ENCODE measurements around the gene THADA.

The THADA gene

DNA sequence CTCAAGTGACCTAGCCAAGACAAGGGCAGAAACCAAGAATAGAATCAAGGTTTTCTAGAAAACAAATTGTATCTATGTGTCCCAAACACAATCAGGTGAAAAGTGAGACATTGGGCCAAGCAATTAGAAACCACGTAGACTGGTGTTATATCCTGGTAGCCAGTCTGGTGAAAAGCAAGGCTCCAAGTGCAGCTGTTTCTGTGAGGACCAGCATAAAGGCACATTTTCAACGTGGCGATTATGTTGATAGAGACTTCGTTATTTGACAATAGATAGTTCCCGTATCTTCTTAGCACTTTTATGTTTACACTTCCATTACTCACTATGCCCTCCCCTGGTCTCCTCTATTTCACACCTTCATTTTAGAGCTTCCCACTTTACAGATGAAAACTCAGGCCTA lies 266.2 kb downstream of the THADA start:
- DNase-seq (ENCODE audit: low read depth in 2 of 3, low spot score in 1 of 3): no peak

DNA sequence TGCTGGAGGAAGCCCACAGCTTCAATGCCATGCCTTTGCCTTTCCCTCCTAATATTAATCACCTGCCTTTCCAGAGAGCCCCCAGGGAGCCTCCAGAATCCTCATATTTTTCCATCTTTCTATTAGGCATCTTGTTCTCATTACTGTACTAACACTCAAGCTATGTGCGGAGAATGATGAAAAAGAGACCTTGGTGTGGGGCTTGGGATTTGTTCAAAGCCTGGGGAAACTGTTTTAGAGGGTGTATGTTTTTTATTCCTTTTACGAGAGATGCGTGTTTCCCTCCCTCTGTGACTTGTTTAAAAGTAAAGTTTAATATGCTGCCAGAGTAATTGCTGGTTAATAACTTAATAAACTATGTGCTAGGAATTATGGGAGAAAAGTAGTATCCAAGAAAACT lies 267.0 kb downstream of the THADA start:
- no peak for DNase-seq (ENCODE audit: low read depth in 2 of 3, low spot score in 1 of 3)

DNA sequence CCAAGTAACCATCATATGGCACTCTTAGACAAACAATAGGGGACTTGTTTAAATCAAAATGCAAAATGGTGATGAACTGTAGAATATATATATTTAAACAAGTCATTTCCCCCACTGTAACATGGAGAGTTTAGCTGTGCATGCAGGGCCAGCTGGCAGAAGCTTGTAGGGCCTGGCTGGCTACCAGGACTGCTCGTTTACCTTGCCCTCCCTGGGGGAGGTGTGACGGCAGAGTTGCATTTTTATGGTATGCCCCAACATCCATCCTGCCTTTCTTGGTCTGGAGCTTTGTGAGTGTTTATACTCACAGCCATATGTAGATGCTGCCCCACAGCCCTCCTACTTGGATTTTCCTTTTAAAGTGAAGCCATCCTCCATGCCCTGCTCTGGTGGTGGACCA lies 267.7 kb downstream of the THADA start:
- DNase-seq (ENCODE audit: low read depth in 2 of 3, low spot score in 1 of 3): no peak

GRCh38 chr2:43327119-43327518 lies 268.7 kb downstream of the THADA start:
- DNase-seq (ENCODE audit: low read depth in 2 of 3, low spot score in 1 of 3): no peak

GRCh38 chr2:43326101-43326825 lies 269.6 kb downstream of the THADA start:
- no peak for DNase-seq (ENCODE audit: low read depth in 2 of 3, low spot score in 1 of 3)

GRCh38 chr2:43325107-43325811 lies 270.6 kb downstream of the THADA start:
- no peak for DNase-seq (ENCODE audit: low read depth in 2 of 3, low spot score in 1 of 3)

GRCh38 chr2:43324259-43325106 lies 271.4 kb downstream of the THADA start:
- DNase-seq (ENCODE audit: low read depth in 2 of 3, low spot score in 1 of 3): no peak

- no peak for DNase-seq (ENCODE audit: low read depth in 2 of 3, low spot score in 1 of 3)
These were observed 272.0 kb downstream of the THADA start for GRCh38 chr2:43323857-43324256.

DNA sequence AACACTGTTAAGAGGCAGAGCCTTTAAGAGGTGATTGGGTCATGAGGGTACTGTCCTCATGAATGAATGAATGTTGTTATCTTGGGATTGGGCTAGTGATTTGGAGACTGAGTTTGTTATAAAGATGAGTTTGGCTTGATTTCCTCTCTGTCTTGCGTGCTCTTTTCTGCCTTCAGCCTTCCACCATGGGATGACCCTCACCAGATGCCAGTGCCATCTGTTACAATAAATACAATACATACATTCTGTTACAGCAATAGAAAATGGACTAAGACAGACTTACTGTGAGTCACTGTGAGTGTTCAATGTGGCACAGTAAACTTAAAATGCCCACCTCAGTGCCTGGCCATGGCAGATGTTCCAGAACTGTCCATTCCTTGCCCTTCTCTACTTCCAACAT lies 274.4 kb downstream of the THADA start:
- no peak for DNase-seq (ENCODE audit: low read depth in 2 of 3, low spot score in 1 of 3)

- no peak for DNase-seq (ENCODE audit: low read depth in 2 of 3, low spot score in 1 of 3)
These were observed 276.3 kb downstream of the THADA start for GRCh38 chr2:43319541-43319940.

GRCh38 chr2:43318791-43319190 lies 277.0 kb downstream of the THADA start:
- DNase-seq (ENCODE audit: low read depth in 2 of 3, low spot score in 1 of 3): no peak

DNA sequence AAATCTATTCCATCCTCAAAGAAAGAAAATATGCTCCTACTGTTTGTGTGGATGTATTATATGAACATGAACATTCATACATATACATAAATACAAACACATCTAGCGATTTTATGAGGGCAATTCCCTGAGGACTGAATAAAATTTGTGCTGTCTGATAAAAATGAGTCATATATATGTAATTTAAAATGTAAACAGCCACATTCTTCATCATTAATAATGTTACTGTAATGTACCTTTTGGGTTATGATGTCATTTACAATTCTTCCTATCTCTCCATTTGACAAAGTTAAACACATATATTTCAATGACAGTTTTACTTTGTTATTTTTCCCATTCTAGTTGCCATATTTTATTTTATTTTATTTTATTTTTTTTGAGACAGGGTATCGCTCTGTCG lies 278.2 kb downstream of the THADA start:
- no peak for DNase-seq (ENCODE audit: low read depth in 2 of 3, low spot score in 1 of 3)

DNA sequence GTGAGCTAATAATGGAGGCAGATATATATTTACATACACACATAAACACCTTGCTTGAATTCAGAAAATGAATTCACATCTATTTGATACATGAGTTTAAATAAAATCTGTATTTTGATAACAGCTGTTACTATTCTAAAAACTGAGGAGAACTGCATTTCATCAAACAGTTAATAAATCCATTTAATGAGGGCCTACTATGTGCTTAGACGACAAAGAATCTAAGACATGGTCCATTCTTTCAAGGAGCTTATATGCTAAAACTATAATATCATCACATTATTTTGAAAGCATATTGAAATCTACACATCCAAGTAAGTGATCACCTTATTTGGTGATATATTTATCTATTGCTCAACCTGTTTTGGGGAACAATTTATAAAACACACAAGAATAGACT lies 278.6 kb downstream of the THADA start:
- DNase-seq (ENCODE audit: low read depth in 2 of 3, low spot score in 1 of 3): no peak

DNA sequence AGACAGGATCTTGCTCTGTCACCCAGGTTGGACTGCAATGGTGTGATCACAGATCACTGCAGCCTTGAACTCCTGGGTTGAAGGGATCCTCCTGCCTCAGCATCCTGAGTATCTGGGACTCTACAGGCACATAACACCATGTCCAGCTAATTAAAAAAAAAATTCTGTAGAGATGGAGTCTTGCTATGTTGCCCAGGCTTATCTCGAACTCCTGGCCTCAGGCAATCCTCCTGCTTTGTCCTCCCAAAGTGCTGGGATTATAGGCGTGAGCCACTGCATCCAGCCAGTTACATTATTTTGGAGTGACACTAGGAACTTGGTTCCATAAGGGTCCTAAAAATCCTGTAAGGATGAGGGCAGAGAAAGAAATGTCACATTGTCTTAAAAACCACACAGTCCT lies 280.4 kb downstream of the THADA start:
- no peak for DNase-seq (ENCODE audit: low read depth in 2 of 3, low spot score in 1 of 3)

- no peak for DNase-seq (ENCODE audit: low read depth in 2 of 3, low spot score in 1 of 3)
These were observed 281.4 kb downstream of the THADA start for GRCh38 chr2:43314299-43314927.

DNA sequence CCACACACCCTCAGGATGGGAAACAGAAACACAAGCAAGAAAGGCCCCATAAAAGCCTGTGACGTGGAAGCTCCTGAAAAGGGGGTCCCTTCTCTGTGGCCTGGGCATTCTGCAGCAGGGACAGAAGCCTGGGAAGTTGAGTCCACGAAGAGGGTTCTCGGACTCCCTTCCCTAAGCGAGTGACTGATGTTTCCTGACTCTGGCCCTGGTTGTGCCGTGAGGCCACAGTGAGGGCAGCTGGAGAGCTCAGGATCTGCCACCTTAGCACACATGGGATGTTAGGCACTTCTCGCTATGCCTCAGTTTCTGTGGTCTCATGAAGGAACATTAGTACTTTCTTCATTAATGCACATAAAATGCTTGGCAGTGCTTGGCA lies 282.2 kb downstream of the THADA start:
- no peak for DNase-seq (ENCODE audit: low read depth in 2 of 3, low spot score in 1 of 3)

GRCh38 chr2:43312755-43313641 lies 282.8 kb downstream of the THADA start:
- no peak for DNase-seq (ENCODE audit: low read depth in 2 of 3, low spot score in 1 of 3)

- DNase-seq (ENCODE audit: low read depth in 2 of 3, low spot score in 1 of 3): no peak
These were observed 284.6 kb downstream of the THADA start for GRCh38 chr2:43311276-43311675.

- DNase-seq (ENCODE audit: low read depth in 2 of 3, low spot score in 1 of 3): no peak
These were observed 285.9 kb downstream of the THADA start for GRCh38 chr2:43309935-43310334.

GRCh38 chr2:43307973-43308372 lies 287.9 kb downstream of the THADA start:
- DNase-seq (ENCODE audit: low read depth in 2 of 3, low spot score in 1 of 3): no peak

- no peak for DNase-seq (ENCODE audit: low read depth in 2 of 3, low spot score in 1 of 3)
These were observed 288.8 kb downstream of the THADA start for GRCh38 chr2:43307046-43307445.
